ENCODE results near the gene PIP4K2A. TPM values are rescaled to one million over a fixed set of nuclear protein-coding genes. Genes with fewer than 3 reads are reported as not detected.
"Not testable (repeated sequence)": the region's sequence is repeated elsewhere in the genome, so short reads cannot be mapped to it uniquely, and the experiment has no call there.

PIP4K2A gene
- polyA plus RNA-seq, 1 donor: 15.3 TPM

DNA sequence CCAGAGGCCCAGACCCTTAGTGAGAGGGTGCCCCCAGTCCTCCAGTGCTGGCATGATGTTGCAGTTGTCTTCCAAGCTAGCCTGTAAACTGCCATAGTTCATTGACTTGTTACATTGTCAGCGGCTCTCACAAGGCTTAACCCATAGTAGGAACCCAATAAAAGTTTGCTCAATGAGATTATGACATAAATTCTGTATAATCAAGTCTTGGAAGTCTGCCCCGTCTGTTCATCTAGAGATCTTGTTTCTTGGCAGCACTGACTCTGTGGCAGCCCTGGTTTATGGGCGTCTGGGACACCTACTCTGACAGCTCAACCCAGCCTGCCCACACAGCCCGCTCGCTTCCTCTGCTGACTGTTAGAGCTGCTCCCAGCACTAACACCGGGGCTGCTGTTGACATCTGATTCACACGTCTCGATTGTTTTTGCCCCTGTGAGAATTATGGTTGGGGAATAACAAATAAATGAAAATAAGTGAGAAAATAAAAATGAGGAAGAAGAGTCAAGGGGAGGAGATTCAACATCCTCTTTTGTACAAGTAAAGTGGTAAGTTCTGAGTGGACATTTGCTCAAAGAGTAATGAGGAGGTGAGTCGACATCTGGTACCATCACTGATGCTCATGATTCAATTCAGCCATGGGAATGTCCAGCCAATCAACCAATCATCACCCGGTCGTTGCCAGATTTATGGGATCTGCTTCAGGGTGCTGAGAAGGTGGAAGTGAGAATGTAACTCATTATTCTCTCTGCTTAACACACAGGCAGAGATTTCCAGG lies 208.3 kb downstream of the PIP4K2A start:
- DNase-seq: no peak
- Histone ChIP-seq H3K27me3 (ENCODE audit: control insufficient read depth, insufficient read depth, low read length) (peaks cover 2% of the 10 kb centered on the region), H3K9me3 (ENCODE audit: control insufficient read depth, low read depth, low read length) (no peaks in the 10 kb centered on the region), H3K4me1 (ENCODE audit: control insufficient read depth, insufficient read depth, low read length) (no peaks in the 10 kb centered on the region), H3K36me3 (ENCODE audit: control insufficient read depth, insufficient read depth, low read length) (no peaks in the 10 kb centered on the region), H3K27ac (ENCODE audit: low read length) (no peak overlapping the region), H3K4me3 (ENCODE audit: low read length) (no peak overlapping the region)
- 62% methylated on average over 2 of the region's 11 CpGs for WGBS (ENCODE audit: insufficient coverage, low lambda C conversion rate)

DNA sequence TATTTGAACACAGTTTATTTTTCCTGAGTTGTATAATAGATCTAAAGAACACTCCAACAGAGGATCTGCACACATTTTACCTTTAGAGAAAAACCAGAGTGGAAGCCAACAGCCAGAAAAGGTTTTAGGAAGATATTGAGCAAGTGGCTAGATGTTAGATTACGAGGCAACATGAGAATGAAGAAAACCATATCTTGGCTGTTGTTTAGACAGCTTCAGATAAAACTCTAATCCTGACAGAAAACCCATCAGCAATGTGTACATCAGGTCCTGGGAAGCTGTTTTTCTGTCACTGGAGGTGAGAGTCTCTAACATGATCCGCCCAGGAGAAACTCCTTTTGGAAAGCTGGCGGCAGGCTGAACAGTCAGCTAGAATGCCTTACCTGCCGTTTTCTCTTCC lies 209.6 kb downstream of the PIP4K2A start:
- no peak for DNase-seq
- Histone ChIP-seq H3K27me3 (ENCODE audit: control insufficient read depth, insufficient read depth, low read length) (peaks cover 2% of the 10 kb centered on the region), H3K4me3 (ENCODE audit: low read length) (no peak overlapping the region), H3K27ac (ENCODE audit: low read length) (no peak overlapping the region), H3K36me3 (ENCODE audit: control insufficient read depth, insufficient read depth, low read length) (no peaks in the 10 kb centered on the region), H3K9me3 (ENCODE audit: control insufficient read depth, low read depth, low read length) (no peaks in the 10 kb centered on the region), H3K4me1 (ENCODE audit: control insufficient read depth, insufficient read depth, low read length) (no peaks in the 10 kb centered on the region)
- no CpG with 5 or more reads among the region's 4 CpGs for WGBS (ENCODE audit: insufficient coverage, low lambda C conversion rate)

DNA sequence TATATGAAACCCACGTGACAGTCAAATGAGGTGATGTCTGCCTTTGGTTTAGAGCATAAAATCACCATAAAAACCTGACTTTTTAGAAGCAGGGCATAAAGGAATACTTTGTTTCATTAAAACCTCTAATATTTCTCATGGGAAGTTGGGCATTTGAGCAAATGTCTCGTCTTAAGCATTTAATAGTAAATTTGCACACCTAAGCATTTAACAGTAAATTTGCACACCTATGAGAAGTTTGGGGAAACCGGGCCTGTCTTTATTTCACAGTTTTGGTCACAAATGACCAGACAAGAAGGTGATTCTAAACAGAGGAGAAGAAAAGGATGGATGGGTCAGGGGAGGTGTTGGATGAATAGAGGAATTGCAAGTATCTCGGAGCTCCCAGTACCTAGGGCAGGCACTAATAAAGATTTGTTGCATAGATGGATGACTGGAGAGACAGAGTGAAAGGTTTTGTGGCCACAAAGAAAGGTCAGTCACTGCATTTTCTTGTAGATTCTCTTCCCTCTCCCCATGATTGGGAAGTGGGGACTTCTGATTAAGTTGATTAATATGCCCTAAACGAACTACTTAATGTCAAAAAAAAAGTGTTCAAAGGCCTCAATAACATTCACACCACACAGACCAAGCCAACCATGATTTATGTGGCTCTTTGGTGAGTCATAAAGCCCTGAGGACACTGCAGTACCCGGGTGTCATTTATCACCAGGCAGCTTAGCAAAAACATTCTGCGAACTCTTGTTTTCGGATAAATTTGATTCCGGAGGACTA lies 210.9 kb downstream of the PIP4K2A start:
- no peak for DNase-seq
- Histone ChIP-seq H3K36me3 (ENCODE audit: control insufficient read depth, insufficient read depth, low read length) (no peaks in the 10 kb centered on the region), H3K27me3 (ENCODE audit: control insufficient read depth, insufficient read depth, low read length) (peaks cover 2% of the 10 kb centered on the region), H3K9me3 (ENCODE audit: control insufficient read depth, low read depth, low read length) (no peaks in the 10 kb centered on the region), H3K4me3 (ENCODE audit: low read length) (no peak overlapping the region), H3K27ac (ENCODE audit: low read length) (no peak overlapping the region), H3K4me1 (ENCODE audit: control insufficient read depth, insufficient read depth, low read length) (no peaks in the 10 kb centered on the region)
- WGBS (ENCODE audit: insufficient coverage, low lambda C conversion rate): 93% methylated on average over 3 of the region's 9 CpGs

DNA sequence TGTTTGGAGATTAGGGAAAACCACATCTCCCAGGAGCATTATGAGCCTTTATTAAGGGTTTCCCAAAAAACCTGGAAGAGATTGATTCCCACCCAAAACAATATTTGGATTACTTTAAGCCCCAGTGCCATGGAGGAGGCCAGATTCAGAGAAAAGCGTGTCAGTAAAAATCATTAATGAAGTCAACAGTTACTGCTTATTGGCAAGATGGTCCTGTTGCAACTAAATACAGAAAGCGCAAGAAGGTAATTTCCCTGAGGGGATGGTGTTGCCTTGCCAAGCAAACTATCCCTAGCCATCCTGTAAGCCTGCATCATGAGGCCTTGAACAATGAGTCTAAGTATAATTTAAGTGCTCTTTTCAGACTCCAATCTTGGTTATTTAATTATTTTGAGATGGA lies 212.5 kb downstream of the PIP4K2A start:
- no peak overlapping the region for H3K27ac ChIP-seq (ENCODE audit: low read length)
- no peaks in the 10 kb centered on the region for H3K4me1 ChIP-seq (ENCODE audit: control insufficient read depth, insufficient read depth, low read length)
- H3K36me3 ChIP-seq (ENCODE audit: control insufficient read depth, insufficient read depth, low read length): no peaks in the 10 kb centered on the region
- H3K9me3 ChIP-seq (ENCODE audit: control insufficient read depth, low read depth, low read length): no peaks in the 10 kb centered on the region
- peaks cover 2% of the 10 kb centered on the region for H3K27me3 ChIP-seq (ENCODE audit: control insufficient read depth, insufficient read depth, low read length)
- DNase-seq: no peak
- no peak overlapping the region for H3K4me3 ChIP-seq (ENCODE audit: low read length)
- WGBS (ENCODE audit: insufficient coverage, low lambda C conversion rate): 100% methylated on average over 1 of the region's 2 CpGs

DNA sequence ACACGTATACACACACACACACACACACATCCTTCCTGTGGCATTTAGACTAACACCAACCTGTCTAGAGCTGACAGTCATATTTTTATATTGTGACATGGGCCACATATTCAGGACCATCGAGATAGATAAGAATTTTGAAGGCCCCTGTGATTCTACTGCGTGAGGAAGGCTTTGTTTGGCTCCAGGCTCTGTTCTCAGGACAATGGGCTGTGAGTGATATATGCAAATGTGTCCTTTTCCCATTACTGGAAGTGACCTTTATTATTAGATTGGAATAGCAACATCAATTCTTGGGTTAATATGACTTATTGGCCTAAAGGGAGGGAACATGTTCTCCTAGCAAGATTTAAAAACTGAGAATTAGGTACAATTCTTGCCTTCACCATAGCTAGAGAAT lies 213.0 kb downstream of the PIP4K2A start:
- no CpG with 5 or more reads among the region's 3 CpGs for WGBS (ENCODE audit: insufficient coverage, low lambda C conversion rate)
- H3K27me3 ChIP-seq (ENCODE audit: control insufficient read depth, insufficient read depth, low read length): no peaks in the 10 kb centered on the region
- DNase-seq: no peak
- no peaks in the 10 kb centered on the region for H3K4me1 ChIP-seq (ENCODE audit: control insufficient read depth, insufficient read depth, low read length)
- H3K36me3 ChIP-seq (ENCODE audit: control insufficient read depth, insufficient read depth, low read length): no peaks in the 10 kb centered on the region
- no peaks in the 10 kb centered on the region for H3K9me3 ChIP-seq (ENCODE audit: control insufficient read depth, low read depth, low read length)
- no peak overlapping the region for H3K4me3 ChIP-seq (ENCODE audit: low read length)
- no peak overlapping the region for H3K27ac ChIP-seq (ENCODE audit: low read length)

DNA sequence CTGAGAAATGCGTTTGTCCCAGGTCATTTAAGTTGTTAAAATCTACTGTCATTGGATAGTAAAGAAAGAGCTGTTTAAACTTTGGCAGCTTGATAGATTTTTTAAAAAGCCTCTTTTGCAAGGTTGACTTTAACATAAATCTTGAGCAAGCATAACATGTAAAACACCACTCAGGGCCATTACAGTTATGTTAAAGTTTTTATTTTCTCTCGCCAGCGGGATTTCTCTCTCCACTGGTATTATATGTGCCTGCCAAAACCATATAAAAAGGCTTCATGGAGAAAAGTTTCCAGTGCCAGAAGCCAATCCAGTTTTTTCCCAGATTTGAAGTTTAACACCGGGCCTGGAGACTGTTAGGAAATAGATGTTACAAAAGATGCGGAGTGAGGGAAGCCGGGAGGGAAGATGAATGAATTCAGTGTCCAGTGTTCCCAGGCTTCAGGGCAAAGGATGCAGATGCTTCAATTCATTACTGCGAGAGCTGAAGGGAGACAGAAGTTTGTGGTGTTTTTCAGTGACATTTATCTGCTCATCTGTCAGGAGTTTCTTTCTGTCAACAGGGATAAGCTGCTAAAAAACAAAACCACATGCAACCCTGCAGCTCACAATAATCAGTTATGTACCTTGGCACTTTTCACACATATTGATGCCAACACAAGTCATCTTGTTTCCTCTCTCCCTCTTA lies 213.6 kb downstream of the PIP4K2A start:
- H3K27ac ChIP-seq (ENCODE audit: low read length): no peak overlapping the region
- DNase-seq: no peak
- H3K4me3 ChIP-seq (ENCODE audit: low read length): no peak overlapping the region
- no peaks in the 10 kb centered on the region for H3K9me3 ChIP-seq (ENCODE audit: control insufficient read depth, low read depth, low read length)
- WGBS (ENCODE audit: insufficient coverage, low lambda C conversion rate): 76% methylated on average over 3 of the region's 7 CpGs
- H3K4me1 ChIP-seq (ENCODE audit: control insufficient read depth, insufficient read depth, low read length): no peaks in the 10 kb centered on the region
- no peaks in the 10 kb centered on the region for H3K27me3 ChIP-seq (ENCODE audit: control insufficient read depth, insufficient read depth, low read length)
- no peaks in the 10 kb centered on the region for H3K36me3 ChIP-seq (ENCODE audit: control insufficient read depth, insufficient read depth, low read length)

DNA sequence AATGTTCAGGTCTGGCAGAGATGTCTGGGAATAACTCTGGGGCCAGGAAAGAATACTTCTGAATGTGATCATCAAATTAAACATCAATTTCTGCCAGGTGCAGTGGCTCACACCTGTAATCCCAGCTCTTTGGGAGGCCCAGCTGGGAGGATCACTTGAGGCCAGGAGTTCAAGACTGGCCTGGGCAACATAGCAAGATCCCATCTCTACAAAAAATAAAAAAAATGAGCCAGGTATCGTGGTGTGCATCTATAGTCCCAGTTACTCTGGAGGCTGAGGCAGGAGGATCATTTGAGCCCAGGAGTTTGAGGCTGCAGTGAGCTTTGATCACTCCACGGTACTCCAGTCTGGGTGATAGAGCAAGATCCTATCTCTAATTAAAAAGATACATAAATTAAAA lies 214.4 kb downstream of the PIP4K2A start:
- not testable (repeated sequence) for H3K27ac ChIP-seq (ENCODE audit: low read length); H3K36me3 ChIP-seq (ENCODE audit: control insufficient read depth, insufficient read depth, low read length); H3K4me1 ChIP-seq (ENCODE audit: control insufficient read depth, insufficient read depth, low read length); H3K4me3 ChIP-seq (ENCODE audit: low read length); H3K9me3 ChIP-seq (ENCODE audit: control insufficient read depth, low read depth, low read length); H3K27me3 ChIP-seq (ENCODE audit: control insufficient read depth, insufficient read depth, low read length); DNase-seq
- no CpG with 5 or more reads among the region's 2 CpGs for WGBS (ENCODE audit: insufficient coverage, low lambda C conversion rate)

DNA sequence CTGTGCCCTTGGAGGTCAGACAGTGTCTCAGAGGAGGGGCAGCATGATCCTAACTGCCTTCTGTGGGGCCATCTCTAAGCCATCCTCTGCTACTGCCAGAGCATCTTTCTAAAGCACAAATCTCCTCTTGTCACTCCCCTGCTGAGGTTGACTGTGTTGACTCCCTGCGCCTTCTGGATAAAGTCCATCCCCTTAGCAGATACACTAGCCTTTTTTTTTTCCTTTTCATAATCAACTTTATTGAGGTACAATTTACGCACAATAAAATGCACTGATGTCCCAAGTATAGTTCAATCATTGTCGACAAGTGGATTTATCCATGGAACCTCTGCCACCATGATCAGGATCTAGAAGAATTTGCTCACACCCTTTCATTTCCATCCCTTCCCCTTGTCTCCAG lies 219.0 kb downstream of the PIP4K2A start:
- Histone ChIP-seq H3K9me3 (ENCODE audit: control insufficient read depth, low read depth, low read length) (no peaks in the 10 kb centered on the region), H3K36me3 (ENCODE audit: control insufficient read depth, insufficient read depth, low read length) (no peaks in the 10 kb centered on the region), H3K4me3 (ENCODE audit: low read length) (no peak overlapping the region), H3K4me1 (ENCODE audit: control insufficient read depth, insufficient read depth, low read length) (no peaks in the 10 kb centered on the region), H3K27me3 (ENCODE audit: control insufficient read depth, insufficient read depth, low read length) (no peaks in the 10 kb centered on the region), H3K27ac (ENCODE audit: low read length) (no peak overlapping the region)
- WGBS (ENCODE audit: insufficient coverage, low lambda C conversion rate): 37% methylated on average over 3 of the region's 3 CpGs
- DNase-seq: no peak

DNA sequence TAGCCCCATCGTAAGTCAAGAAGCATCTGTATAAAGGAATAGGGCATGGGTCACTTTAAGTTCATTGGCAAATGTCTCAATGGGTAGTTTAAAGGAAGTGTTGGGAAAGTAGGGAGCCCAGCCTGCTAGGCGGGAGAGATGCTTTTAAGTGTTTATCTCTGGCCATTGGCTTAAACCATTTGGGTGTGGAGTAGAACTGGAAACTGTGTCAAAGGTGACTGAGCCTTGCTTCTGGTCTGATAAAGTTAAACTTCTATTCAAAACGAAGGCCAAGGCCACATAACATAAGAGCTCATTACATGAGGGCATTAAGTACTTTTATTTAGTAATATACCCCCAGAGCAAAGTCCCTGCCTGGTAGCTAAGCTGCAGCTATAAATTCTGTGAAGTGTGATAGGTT lies 220.4 kb downstream of the PIP4K2A start:
- Histone ChIP-seq H3K4me3 (ENCODE audit: low read length) (no peak overlapping the region), H3K9me3 (ENCODE audit: control insufficient read depth, low read depth, low read length) (no peaks in the 10 kb centered on the region), H3K4me1 (ENCODE audit: control insufficient read depth, insufficient read depth, low read length) (no peaks in the 10 kb centered on the region), H3K27ac (ENCODE audit: low read length) (no peak overlapping the region), H3K36me3 (ENCODE audit: control insufficient read depth, insufficient read depth, low read length) (no peaks in the 10 kb centered on the region), H3K27me3 (ENCODE audit: control insufficient read depth, insufficient read depth, low read length) (no peaks in the 10 kb centered on the region)
- peak in 1 of 2 donors; percentile 45 for DNase-seq
- WGBS (ENCODE audit: insufficient coverage, low lambda C conversion rate): no CpG with 5 or more reads among the region's 3 CpGs

DNA sequence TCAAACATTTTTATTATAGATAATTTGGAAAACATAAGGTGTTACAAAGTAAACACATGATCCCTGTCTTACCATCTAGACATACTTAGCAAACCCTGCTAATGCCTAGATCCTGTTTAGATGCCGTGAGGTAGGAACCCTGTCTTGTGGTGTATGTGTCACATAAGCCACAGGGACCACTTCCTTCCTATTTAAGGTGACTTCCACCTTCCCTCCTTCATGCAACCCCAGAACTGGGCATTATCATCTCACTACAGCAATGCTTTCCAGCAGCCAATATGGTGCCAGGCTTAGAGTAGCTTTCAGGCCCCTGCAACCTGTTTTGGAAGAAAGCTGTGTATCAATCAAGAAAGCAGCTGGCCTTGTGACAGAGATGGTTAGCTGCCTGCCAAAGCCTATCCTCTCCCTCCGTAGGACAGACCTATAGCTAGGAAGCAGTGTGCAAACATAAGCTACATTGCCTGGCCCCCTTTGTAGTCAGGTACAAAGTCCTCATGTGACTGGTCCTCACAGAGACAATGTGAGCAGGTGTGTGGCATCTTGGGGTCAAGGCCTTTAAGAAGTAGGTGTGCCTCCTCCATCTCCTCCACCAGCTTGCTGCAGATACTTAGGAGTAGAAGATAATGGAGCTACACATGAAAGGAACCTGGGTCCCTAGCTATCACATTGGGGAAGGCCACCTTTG lies 222.3 kb downstream of the PIP4K2A start:
- Histone ChIP-seq H3K9me3 (ENCODE audit: control insufficient read depth, low read depth, low read length) (no peaks in the 10 kb centered on the region), H3K27ac (ENCODE audit: low read length) (no peak overlapping the region), H3K4me1 (ENCODE audit: control insufficient read depth, insufficient read depth, low read length) (no peaks in the 10 kb centered on the region), H3K27me3 (ENCODE audit: control insufficient read depth, insufficient read depth, low read length) (no peaks in the 10 kb centered on the region), H3K4me3 (ENCODE audit: low read length) (no peak overlapping the region), H3K36me3 (ENCODE audit: control insufficient read depth, insufficient read depth, low read length) (no peaks in the 10 kb centered on the region)
- no CpG with 5 or more reads among the region's 2 CpGs for WGBS (ENCODE audit: insufficient coverage, low lambda C conversion rate)
- no peak for DNase-seq

All from large intestine (tissue), 3 donors.